BLaER1 (cell line): ENCODE results near the gene RAD51.

Source experiments
- H3K27ac ChIP-seq: shearing (Covaris generic); formaldehyde crosslinking; 2 replicates; pipeline ENCODE4 v1.8.1; 2022
- H3K27me3 ChIP-seq: shearing (Covaris generic); formaldehyde crosslinking; 2 replicates; pipeline ENCODE4 v1.8.1; 2022
- H3K36me3 ChIP-seq: shearing (Covaris generic); formaldehyde crosslinking; 2 replicates; pipeline ENCODE4 v1.8.1; 2022
- H3K4me1 ChIP-seq: shearing (Covaris generic); formaldehyde crosslinking; 2 replicates; pipeline ENCODE4 v1.8.1; 2022
- H3K4me2 ChIP-seq: shearing (Covaris generic); formaldehyde crosslinking; 2 replicates; pipeline ENCODE4 v1.8.1; 2022
- H3K4me3 ChIP-seq: shearing (Covaris generic); formaldehyde crosslinking; 2 replicates; pipeline ENCODE4 v1.8.1; 2022
- H3K9ac ChIP-seq: shearing (Covaris generic); formaldehyde crosslinking; 2 replicates; pipeline ENCODE4 v1.8.1; 2022
- H3K9me3 ChIP-seq: shearing (Covaris generic); formaldehyde crosslinking; 2 replicates; pipeline ENCODE4 v1.8.1; 2022
- H4K20me1 ChIP-seq: shearing (Covaris generic); formaldehyde crosslinking; 2 replicates; pipeline ENCODE4 v1.8.1; 2022
- Cebpa-rat ChIP-seq: shearing (Covaris generic); IDR thresholded peaks from 2 replicates; pipeline ENCODE4 v1.8.1; 2022

RAD51 gene

DNA sequence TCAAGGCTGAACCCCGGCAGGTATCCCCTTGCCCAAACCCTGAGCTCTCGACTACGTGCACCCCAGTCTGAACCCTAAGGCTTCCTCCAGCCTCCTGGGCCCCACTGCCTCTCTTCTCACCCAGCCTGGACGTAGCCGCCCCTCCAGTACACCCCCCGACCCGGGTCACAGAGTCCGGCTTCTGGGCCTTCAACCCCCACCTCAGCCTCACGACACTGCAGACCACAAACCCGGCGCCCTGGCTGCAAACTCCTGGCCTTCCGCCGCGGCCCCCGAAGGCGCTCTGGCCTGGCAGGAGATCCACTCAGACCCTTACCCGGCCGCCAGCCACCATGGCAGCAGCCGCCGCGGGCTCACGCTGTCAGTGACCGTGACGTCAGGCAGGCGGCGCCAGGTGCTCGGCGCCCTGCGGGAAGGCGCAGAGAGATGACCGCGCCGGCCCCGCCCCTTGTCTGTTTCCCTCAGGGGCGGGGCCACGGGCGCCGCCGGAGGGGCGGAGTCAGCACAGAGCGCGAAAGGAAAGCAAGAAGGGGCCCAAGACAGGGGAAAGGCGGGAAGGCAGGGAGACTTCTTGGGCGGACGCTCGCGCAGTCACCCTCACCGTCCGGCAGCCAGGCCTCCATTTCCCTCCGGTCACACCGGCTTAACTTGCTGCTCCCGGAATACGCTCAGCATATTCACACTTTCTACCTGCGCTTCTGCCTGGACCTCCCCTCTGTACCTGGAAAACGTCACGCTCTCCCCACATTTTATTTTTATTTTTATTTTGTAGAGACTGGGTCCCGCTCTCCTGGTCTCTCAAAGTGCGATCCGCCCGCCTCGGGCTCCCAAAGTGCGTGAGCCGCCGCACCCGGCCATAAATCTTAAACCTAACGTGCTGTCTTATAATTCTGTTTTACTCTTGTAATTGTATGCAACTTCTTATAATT lies 60.2 kb downstream of the RAD51 start, which contains the start of gene RMDN3:
Gene RMDN3, minus strand, starts transcription at position 372 of the 929 bp plus-strand sequence. CDS start 471 bp downstream, outside the sequence.
- Histone ChIP-seq H3K4me1 (peaks cover 58% of the 10 kb centered on the region), H3K9me3 (no peaks in the 10 kb centered on the region), H3K36me3 (peaks cover 32% of the 10 kb centered on the region), H3K27me3 (no peaks in the 10 kb centered on the region), H3K4me2 (peak within 1 kb of the TSS; percentile 96), H3K27ac (peak within 1 kb of the TSS; percentile 94), H3K4me3 (peak within 1 kb of the TSS; percentile 90), H4K20me1 (peaks cover 13% of the 10 kb centered on the region; the same call in 1 of the 2 replicates), H3K9ac (peak within 1 kb of the TSS; percentile 89)
- TF ChIP-seq Cebpa-rat, result no peak

DNA sequence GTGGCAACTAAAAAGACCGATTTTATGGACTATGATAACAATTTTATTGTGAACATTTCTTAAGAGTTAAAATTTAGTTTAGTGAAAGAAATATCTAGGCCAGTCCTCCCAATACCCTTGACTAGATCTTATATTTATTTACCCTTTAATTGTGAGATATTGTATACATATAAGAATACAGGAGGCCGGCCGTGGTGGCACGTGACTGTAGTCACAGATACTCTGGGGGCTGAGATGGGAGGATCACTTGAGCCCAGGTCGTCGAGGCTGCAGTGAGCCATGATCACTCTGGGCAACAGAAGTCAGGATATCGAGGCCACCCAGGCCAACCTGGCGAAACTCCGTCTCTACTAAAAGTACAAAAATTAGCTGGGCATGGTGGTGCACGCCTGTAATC lies 60.8 kb downstream of the RAD51 start:
- peak overlapping the region; percentile 89 for H3K9ac ChIP-seq
- peaks cover 13% of the 10 kb centered on the region; the same call in 1 of the 2 replicates for H4K20me1 ChIP-seq
- peak overlapping the region; percentile 90 for H3K4me3 ChIP-seq
- TF ChIP-seq Cebpa-rat, result no peak
- peak overlapping the region; percentile 96 for H3K4me2 ChIP-seq
- no peaks in the 10 kb centered on the region for H3K27me3 ChIP-seq
- H3K27ac ChIP-seq, result peak overlapping the region; percentile 94
- H3K36me3 ChIP-seq, result peaks cover 26% of the 10 kb centered on the region
- H3K9me3 ChIP-seq, result no peaks in the 10 kb centered on the region
- H3K4me1 ChIP-seq, result peaks cover 62% of the 10 kb centered on the region

DNA sequence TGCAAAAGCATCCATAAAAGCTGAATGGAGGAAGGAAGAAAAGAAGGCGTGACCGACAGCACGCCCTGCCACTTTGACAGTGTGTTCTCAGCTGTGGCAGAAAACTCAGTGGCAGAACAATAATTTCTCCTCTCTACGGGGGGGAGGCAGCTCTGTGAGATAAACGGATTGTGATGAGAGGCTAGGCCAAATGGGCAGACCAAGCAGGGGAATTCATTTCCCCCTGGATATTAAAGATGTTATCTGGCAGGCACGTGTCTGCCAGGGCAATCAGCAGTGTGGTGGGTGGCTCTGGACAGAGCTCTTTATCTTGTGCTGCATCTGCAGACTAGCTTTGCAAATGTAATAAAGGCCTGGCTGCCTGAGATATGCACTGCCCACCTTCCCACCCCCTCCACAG lies 62.0 kb downstream of the RAD51 start:
- peak overlapping the region; percentile 47 for H3K4me2 ChIP-seq
- peaks cover 6% of the 10 kb centered on the region; the same call in 1 of the 2 replicates for H4K20me1 ChIP-seq
- peaks cover 62% of the 10 kb centered on the region for H3K4me1 ChIP-seq
- H3K27me3 ChIP-seq, result no peaks in the 10 kb centered on the region
- H3K9ac ChIP-seq, result 0 out of 2 replicates have a peak overlapping the region, but pooled peaks have one; percentile 38
- no peak for TF ChIP-seq Cebpa-rat
- H3K36me3 ChIP-seq, result peaks cover 14% of the 10 kb centered on the region
- no peaks in the 10 kb centered on the region for H3K9me3 ChIP-seq
- H3K27ac ChIP-seq, result peak overlapping the region; percentile 22; the same call in 1 of the 2 replicates
- no peak overlapping the region for H3K4me3 ChIP-seq

DNA sequence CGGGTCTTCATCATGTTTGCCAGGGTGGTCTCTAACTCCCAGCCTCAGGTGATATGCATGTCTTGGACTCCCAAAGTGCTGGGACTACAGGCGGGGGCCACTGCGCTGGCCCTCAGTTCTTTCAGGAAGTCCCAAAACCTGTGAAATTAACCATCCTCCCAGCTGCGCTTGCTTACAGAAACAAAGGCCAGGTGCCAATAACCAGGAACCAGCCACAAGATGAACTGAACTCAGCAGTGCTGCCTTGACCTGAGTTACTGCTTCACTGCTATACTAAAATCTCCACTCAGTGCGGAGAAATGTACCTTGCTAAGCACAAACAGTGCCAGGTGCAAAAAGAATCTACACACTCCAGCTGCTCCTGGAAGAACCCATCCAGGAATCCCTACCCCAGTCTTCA lies 65.0 kb downstream of the RAD51 start:
- no peak for TF ChIP-seq Cebpa-rat
- H3K36me3 ChIP-seq, result no peaks in the 10 kb centered on the region
- peaks cover 7% of the 10 kb centered on the region; the same call in 1 of the 2 replicates for H3K27me3 ChIP-seq
- H3K9ac ChIP-seq, result no peak overlapping the region
- H3K27ac ChIP-seq, result no peak overlapping the region
- no peaks in the 10 kb centered on the region for H4K20me1 ChIP-seq
- no peak overlapping the region; the same call in 1 of the 2 replicates for H3K4me2 ChIP-seq
- H3K9me3 ChIP-seq, result no peaks in the 10 kb centered on the region
- H3K4me1 ChIP-seq, result peaks cover 62% of the 10 kb centered on the region
- H3K4me3 ChIP-seq, result no peak overlapping the region

DNA sequence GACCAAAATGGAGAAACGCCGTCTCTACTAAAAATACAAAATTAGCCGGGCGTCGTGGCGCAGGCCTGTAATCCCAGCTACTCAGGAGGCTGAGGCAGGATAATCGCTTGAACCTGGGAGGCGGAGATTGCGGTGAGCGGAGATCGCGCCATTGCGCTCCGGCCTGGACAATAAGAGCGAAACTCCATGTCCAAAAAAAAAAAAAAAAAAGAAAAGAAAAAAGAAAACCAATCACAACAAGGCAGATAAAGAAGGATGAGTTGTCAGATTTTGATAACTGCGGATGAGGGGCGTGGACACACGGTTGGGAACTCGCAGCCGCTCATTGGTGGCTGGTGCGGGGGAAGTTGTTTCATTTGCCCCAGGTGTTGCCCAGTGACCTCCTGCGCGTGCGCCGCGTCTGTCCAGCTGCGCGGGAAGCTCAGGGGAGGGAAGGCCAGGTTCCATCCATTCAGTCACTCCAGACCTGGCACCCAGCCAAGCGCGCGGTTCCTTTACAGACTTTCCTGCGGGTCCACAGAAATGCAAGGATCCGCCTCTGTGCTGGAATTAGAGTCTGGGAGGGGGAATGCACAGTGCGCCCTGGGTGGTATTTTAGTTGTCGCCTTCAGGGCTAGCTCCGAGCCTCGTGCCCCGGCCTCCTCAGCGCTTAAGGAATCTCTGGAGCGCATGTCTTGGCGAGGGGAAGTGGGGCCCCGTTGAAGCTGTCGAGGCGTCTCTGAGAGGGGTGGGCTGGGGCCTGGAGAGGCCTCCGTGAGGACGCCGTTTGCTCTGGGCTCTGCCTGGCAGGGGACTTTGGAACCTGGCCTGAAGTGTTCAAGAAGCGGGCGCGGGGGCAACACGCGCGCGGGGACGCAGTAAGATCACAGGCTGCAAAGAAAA lies 68.2 kb downstream of the RAD51 start:
- Histone ChIP-seq H3K4me3 (peak overlapping the region; percentile 78), H3K4me1 (peaks cover 68% of the 10 kb centered on the region), H3K9me3 (no peaks in the 10 kb centered on the region), H3K9ac (peak overlapping the region; percentile 77), H3K27ac (peak overlapping the region; percentile 83), H3K27me3 (peaks cover 7% of the 10 kb centered on the region; the same call in 1 of the 2 replicates), H4K20me1 (peaks cover 23% of the 10 kb centered on the region; the same call in 1 of the 2 replicates), H3K4me2 (peak overlapping the region; percentile 99), H3K36me3 (0 out of 2 replicates have a peak, but pooled peaks cover 11% of the 10 kb centered on the region)
- TF ChIP-seq Cebpa-rat, result no peak

DNA sequence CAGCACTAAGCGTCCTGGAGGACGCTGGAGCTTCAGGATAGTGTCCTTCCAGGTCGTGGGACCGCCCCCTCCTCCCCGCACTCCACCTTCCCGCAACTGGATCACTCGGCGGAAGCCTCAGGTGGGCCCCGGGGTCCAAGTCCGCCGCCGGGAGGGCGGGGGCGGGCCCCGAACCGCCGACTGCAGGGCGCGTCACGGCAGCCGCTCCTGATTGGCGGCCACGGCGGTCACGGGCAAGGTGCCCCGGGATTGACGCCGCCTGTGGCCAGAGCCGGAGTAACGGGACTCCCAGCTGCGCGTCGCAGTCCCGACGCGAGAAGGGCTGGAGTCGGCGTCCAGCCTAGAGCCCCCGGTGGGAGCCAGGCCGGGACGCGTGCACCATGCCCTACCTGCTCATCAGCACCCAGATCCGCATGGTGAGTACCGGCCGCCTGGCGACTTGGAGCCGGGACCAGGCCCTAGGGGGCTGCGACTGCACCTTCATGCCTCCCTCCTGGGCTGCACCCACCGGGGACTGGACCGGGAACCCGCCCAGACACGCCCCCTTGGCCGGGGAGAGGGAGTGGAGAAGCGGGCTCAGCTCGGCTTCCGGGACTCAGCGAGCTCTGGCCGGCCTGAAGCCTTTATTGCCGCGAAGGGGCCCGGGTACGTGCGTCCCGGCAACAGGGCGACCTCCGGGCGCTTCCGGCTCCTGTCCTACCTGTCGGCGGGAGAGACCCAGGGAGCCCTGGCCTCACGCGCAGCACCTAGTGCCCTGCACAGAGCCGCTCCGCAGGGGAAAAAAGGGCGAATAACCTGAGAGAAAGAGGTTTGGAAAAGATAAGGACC lies 69.0 kb downstream of the RAD51 start, which contains the start of gene GCHFR:
Gene GCHFR, plus strand, starts transcription at position 268 of the 828 bp plus-strand sequence. Its CDS starts 113 bp downstream, at position 381.
- peak within 1 kb of the TSS; percentile 77 for H3K9ac ChIP-seq
- peak within 1 kb of the TSS; percentile 83 for H3K27ac ChIP-seq
- H3K4me1 ChIP-seq, result peaks cover 75% of the 10 kb centered on the region
- peaks cover 7% of the 10 kb centered on the region; the same call in 1 of the 2 replicates for H3K27me3 ChIP-seq
- H4K20me1 ChIP-seq, result peaks cover 30% of the 10 kb centered on the region; the same call in 1 of the 2 replicates
- H3K36me3 ChIP-seq, result 0 out of 2 replicates have a peak, but pooled peaks cover 11% of the 10 kb centered on the region
- peak within 1 kb of the TSS; percentile 99 for H3K4me2 ChIP-seq
- no peak for TF ChIP-seq Cebpa-rat
- H3K4me3 ChIP-seq, result peak within 1 kb of the TSS; percentile 78
- H3K9me3 ChIP-seq, result no peaks in the 10 kb centered on the region

DNA sequence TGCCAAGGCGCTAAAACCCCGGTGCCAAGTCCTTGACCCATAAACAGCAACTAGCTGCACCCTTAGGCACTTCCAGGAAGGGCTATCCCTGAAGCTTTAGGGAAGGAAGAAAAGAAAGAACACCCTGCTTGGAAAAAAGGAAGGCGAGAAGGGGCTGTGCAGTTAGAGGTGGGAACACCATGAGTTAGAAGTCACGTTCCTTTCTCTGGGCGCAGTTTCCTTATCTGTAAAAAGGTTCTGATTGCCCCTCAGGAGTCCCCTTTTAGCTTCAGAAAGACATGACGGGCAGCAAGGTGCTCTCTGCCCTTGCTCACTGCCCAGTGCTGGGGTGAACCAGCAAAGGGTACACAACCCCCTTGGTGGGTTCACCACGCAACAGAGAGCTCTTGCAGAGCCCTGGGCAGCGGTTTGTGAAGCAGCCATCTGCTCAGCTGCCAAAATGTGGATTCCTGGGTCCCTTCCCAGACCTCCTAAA lies 69.7 kb downstream of the RAD51 start:
- Histone ChIP-seq H3K4me1 (peaks cover 81% of the 10 kb centered on the region), H3K27me3 (peaks cover 7% of the 10 kb centered on the region; the same call in 1 of the 2 replicates), H3K4me3 (peak overlapping the region; percentile 78), H4K20me1 (peaks cover 36% of the 10 kb centered on the region; the same call in 1 of the 2 replicates), H3K9me3 (no peaks in the 10 kb centered on the region), H3K4me2 (peak overlapping the region; percentile 99), H3K9ac (peak overlapping the region; percentile 77), H3K27ac (peak overlapping the region; percentile 83), H3K36me3 (0 out of 2 replicates have a peak, but pooled peaks cover 11% of the 10 kb centered on the region)
- no peak for TF ChIP-seq Cebpa-rat

DNA sequence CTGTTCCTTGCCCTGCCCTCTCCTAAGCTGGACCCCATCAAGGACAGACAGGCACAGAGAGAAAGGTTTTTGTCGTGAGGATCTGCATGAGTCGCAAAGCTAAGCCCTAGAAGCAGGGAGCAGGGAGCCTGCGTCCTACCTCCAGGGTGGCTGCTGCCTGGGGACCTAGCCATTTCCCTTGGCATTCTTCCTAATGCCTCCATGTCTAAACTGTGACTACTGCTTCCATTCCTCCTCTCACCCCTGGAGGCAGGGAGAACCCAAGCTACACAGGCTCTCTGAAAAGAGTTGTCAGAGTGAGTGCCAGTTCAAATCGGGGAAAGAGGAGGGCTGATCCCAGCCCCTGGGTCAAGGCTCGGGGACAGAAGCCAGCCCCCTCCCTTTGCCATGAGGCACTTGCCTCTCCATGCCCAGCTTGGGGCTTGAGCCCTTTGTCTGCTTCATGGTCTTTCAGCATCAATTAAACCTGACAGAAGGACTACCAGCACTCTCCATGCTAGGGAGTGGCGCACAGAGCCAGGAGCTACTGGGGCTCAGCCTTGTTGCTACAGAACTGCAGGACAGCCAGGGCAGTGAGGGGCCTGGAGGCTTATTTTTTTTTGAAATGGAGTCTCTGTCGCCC lies 71.3 kb downstream of the RAD51 start:
- peaks cover 88% of the 10 kb centered on the region for H3K4me1 ChIP-seq
- H3K27ac ChIP-seq, result peak overlapping the region; percentile 20; the same call in 1 of the 2 replicates
- H3K9me3 ChIP-seq, result no peaks in the 10 kb centered on the region
- 0 out of 2 replicates have a peak, but pooled peaks cover 11% of the 10 kb centered on the region for H3K36me3 ChIP-seq
- 0 out of 2 replicates have a peak overlapping the region, but pooled peaks have one; percentile 80 for H3K9ac ChIP-seq
- TF ChIP-seq Cebpa-rat, result no peak
- H3K27me3 ChIP-seq, result peaks cover 7% of the 10 kb centered on the region; the same call in 1 of the 2 replicates
- H3K4me3 ChIP-seq, result no peak overlapping the region
- H4K20me1 ChIP-seq, result peaks cover 53% of the 10 kb centered on the region; the same call in 1 of the 2 replicates
- peak overlapping the region; percentile 99 for H3K4me2 ChIP-seq
